ENCODE results near the gene IFNW1. TPM values are rescaled to one million over a fixed set of nuclear protein-coding genes. Genes with fewer than 3 reads are reported as not detected.

IFNW1 gene
- total and polyA plus RNA-seq, 3 donors from 2014 or later = not detected

DNA sequence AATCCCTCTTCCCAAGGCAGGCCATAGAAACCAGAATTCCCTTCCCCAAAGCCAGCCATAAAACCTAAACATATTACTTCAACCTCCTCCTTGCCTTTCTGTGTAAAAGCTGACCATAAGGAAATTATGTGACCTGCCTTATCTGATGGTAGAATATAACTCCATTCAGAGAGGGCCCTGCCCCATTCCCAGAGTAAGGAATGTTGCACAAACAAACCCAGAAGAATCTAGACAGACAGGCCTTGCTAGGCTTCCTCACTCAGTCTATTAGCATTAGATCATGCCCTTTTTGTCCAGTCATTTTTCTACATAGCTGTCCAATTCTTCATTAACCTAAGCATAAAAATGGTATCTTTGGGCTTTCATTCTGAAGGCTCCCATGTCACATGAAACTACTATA, 46.1 kb downstream of the IFNW1 start:
- H3K4me1 ChIP-seq = no peaks in the 10 kb centered on the region
- no peaks in the 10 kb centered on the region for H3K27me3 ChIP-seq
- no peaks in the 10 kb centered on the region for H3K36me3 ChIP-seq (ENCODE audit: low read depth, missing control alignments)
- no peak overlapping the region for H3K4me3 ChIP-seq
- no peak for TF ChIP-seq POLR2A (IDR thresholded peaks at IDR 0.05)
- TF ChIP-seq, protein P1, sequence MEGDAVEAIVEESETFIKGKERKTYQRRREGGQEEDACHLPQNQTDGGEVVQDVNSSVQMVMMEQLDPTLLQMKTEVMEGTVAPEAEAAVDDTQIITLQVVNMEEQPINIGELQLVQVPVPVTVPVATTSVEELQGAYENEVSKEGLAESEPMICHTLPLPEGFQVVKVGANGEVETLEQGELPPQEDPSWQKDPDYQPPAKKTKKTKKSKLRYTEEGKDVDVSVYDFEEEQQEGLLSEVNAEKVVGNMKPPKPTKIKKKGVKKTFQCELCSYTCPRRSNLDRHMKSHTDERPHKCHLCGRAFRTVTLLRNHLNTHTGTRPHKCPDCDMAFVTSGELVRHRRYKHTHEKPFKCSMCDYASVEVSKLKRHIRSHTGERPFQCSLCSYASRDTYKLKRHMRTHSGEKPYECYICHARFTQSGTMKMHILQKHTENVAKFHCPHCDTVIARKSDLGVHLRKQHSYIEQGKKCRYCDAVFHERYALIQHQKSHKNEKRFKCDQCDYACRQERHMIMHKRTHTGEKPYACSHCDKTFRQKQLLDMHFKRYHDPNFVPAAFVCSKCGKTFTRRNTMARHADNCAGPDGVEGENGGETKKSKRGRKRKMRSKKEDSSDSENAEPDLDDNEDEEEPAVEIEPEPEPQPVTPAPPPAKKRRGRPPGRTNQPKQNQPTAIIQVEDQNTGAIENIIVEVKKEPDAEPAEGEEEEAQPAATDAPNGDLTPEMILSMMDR (IDR thresholded peaks at IDR 0.05) = no peak
- intact Hi-C loops (cut with DNase I; ENCODE audit: low total_unique reads) = no loop called here
- H3K27ac ChIP-seq = no peak overlapping the region
- no peak for DNase-seq
- no peaks in the 10 kb centered on the region for H3K9me3 ChIP-seq

Small RNA genes within 50 kb of the gene (small RNA-seq; reads per million reads assigned to genes)
- gene IFNWP4 = 0 reads per million in 2 donors
- gene RF00019 = 0 reads per million in 2 donors

Other genes with a start within 250 kb of the IFNW1 start
- gene HACD4, start 110.2 kb downstream of the IFNW1 start, total RNA-seq = 1 to 10 TPM; 1.9 to 2.8 TPM
- 2.0 TPM for gene HACD4, start 110.2 kb downstream of the IFNW1 start, polyA plus RNA-seq (ENCODE audit: insufficient read depth, low read depth, low replicate concordance)
- not detected for gene IFNB1, start 63.9 kb downstream of the IFNW1 start, total RNA-seq
- not detected for gene IFNB1, start 63.9 kb downstream of the IFNW1 start, polyA plus RNA-seq (ENCODE audit: insufficient read depth, low read depth, low replicate concordance)
- gene IFNA21, start 24.8 kb upstream of the IFNW1 start, total RNA-seq = not detected
- not detected for gene IFNA21, start 24.8 kb upstream of the IFNW1 start, polyA plus RNA-seq (ENCODE audit: insufficient read depth, low read depth, low replicate concordance)
- not detected for gene IFNA4, start 45.8 kb upstream of the IFNW1 start, total RNA-seq
- not detected for gene IFNA4, start 45.8 kb upstream of the IFNW1 start, polyA plus RNA-seq (ENCODE audit: insufficient read depth, low read depth, low replicate concordance)
- gene IFNA7, start 60.4 kb upstream of the IFNW1 start, total RNA-seq = not detected
- gene IFNA7, start 60.4 kb upstream of the IFNW1 start, polyA plus RNA-seq (ENCODE audit: insufficient read depth, low read depth, low replicate concordance) = not detected
- gene IFNA10, start 65.3 kb upstream of the IFNW1 start, total RNA-seq = not detected
- gene IFNA10, start 65.3 kb upstream of the IFNW1 start, polyA plus RNA-seq (ENCODE audit: insufficient read depth, low read depth, low replicate concordance) = not detected
- not detected for gene IFNA16, start 75.5 kb upstream of the IFNW1 start, total RNA-seq
- not detected for gene IFNA16, start 75.5 kb upstream of the IFNW1 start, polyA plus RNA-seq (ENCODE audit: insufficient read depth, low read depth, low replicate concordance)
- gene IFNA17, start 86.4 kb upstream of the IFNW1 start, total RNA-seq = not detected
- not detected for gene IFNA17, start 86.4 kb upstream of the IFNW1 start, polyA plus RNA-seq (ENCODE audit: insufficient read depth, low read depth, low replicate concordance)
- gene IFNA14, start 98.2 kb upstream of the IFNW1 start, total RNA-seq = not detected
- not detected for gene IFNA14, start 98.2 kb upstream of the IFNW1 start, polyA plus RNA-seq (ENCODE audit: insufficient read depth, low read depth, low replicate concordance)
- not detected for gene IFNA5, start 163.5 kb upstream of the IFNW1 start, total RNA-seq
- gene IFNA5, start 163.5 kb upstream of the IFNW1 start, polyA plus RNA-seq (ENCODE audit: insufficient read depth, low read depth, low replicate concordance) = not detected
- 10 to 100 TPM; 17.4 to 19.3 TPM for gene KLHL9, start 193.6 kb upstream of the IFNW1 start, total RNA-seq
- gene KLHL9, start 193.6 kb upstream of the IFNW1 start, polyA plus RNA-seq (ENCODE audit: insufficient read depth, low read depth, low replicate concordance) = 12.7 TPM
- gene IFNA6, start 209.1 kb upstream of the IFNW1 start, total RNA-seq = under 1 TPM in 1 of 2 donors, not detected in 1; 0.39 TPM
- gene IFNA6, start 209.1 kb upstream of the IFNW1 start, polyA plus RNA-seq (ENCODE audit: insufficient read depth, low read depth, low replicate concordance) = not detected
- 1 to 10 TPM in 1 of 2 donors, under 1 TPM in 1; 0.63 to 1.9 TPM for gene IFNA13, start 226.2 kb upstream of the IFNW1 start, total RNA-seq
- gene IFNA13, start 226.2 kb upstream of the IFNW1 start, polyA plus RNA-seq (ENCODE audit: insufficient read depth, low read depth, low replicate concordance) = not detected
- gene IFNA2, start 243.6 kb upstream of the IFNW1 start, total RNA-seq = 1 to 10 TPM; 1.2 to 1.3 TPM
- not detected for gene IFNA2, start 243.6 kb upstream of the IFNW1 start, polyA plus RNA-seq (ENCODE audit: insufficient read depth, low read depth, low replicate concordance)